SK-N-MC (cell line): ENCODE results near the gene GRIA3.

Source experiments
- EZH2 ChIP-seq: fragments of 200-600 bp; sonication (generic); IDR thresholded peaks from one replicate; pipeline ENCODE4 v1.6.1; 2017; ENCODE audit warnings: antibody characterized with exemption
- POLR2AphosphoS5 ChIP-seq: IDR thresholded peaks from 2 replicates; pipeline ENCODE4 v1.6.1; 2012; ENCODE audit warnings: mild to moderate bottlenecking, low read depth, low read length, borderline replicate concordance

GRCh38 chrX:123454712-123455431, 270.8 kb downstream of the GRIA3 start:
- no peak for TF ChIP-seq POLR2AphosphoS5
- TF ChIP-seq EZH2: no peak
